ENCODE results near the gene EXO1.

- TF ChIP-seq CTCF (IDR thresholded peaks at IDR 0.05; ENCODE audit: poor library complexity) (no peak), EZH2 (IDR thresholded peaks at IDR 0.05; ENCODE audit: borderline replicate concordance) (no peak)
These were observed 70.9 kb downstream of the EXO1 start for GRCh38 chr1:241918879-241919278.
